GM23248 (cell line): ENCODE data around the gene NDUFAF7. TPM values are rescaled to one million over a fixed set of nuclear protein-coding genes. Genes with fewer than 3 reads are reported as not detected.

Experiments used
- DNase-seq: peaks from one replicate; pipeline ENCODE4 v3.0.0-alpha.2; 2015
- H2AFZ ChIP-seq: fragments of 200-600 bp; sonication (generic); 2 replicates; pipeline ENCODE4 v1.6.1; 2016; ENCODE audit warnings: antibody characterized with exemption
- H3F3A ChIP-seq: fragments of 200-600 bp; sonication (generic); 2 replicates; pipeline ENCODE4 v1.6.1; 2016; ENCODE audit warnings: mild to moderate bottlenecking, antibody characterized with exemption, mixed run types; ENCODE audit not compliant: insufficient read depth
- H3K27ac ChIP-seq: fragments of 200-600 bp; sonication (generic); 2 replicates; pipeline ENCODE4 v1.5.1; 2016; ENCODE audit warnings: mild to moderate bottlenecking
- H3K27me3 ChIP-seq: fragments of 200-600 bp; sonication (generic); replicated peaks from 2 replicates; pipeline ENCODE4 v1.6.1; 2016; ENCODE audit warnings: mild to moderate bottlenecking; ENCODE audit not compliant: insufficient read depth
- H3K36me3 ChIP-seq: fragments of 200-600 bp; sonication (generic); 2 replicates; pipeline ENCODE4 v1.6.1; 2016; ENCODE audit warnings: low read depth, mild to moderate bottlenecking
- H3K4me1 ChIP-seq: fragments of 200-600 bp; sonication (generic); 2 replicates; pipeline ENCODE4 v1.6.1; 2016; ENCODE audit warnings: mild to moderate bottlenecking; ENCODE audit not compliant: insufficient read depth
- H3K4me2 ChIP-seq: fragments of 200-600 bp; sonication (generic); one replicate; pipeline ENCODE4 v1.6.1; 2016; ENCODE audit warnings: mild to moderate bottlenecking; ENCODE audit not compliant: unreplicated experiment
- H3K4me3 ChIP-seq: fragments of 200-600 bp; sonication (generic); 2 replicates; pipeline ENCODE4 v1.5.1; 2016; ENCODE audit warnings: mild to moderate bottlenecking
- H3K79me2 ChIP-seq: fragments of 200-600 bp; sonication (generic); 2 replicates; pipeline ENCODE4 v1.6.1; 2016; ENCODE audit warnings: mild to moderate bottlenecking; ENCODE audit not compliant: insufficient read depth
- H3K9ac ChIP-seq: fragments of 200-600 bp; sonication (generic); 2 replicates; pipeline ENCODE4 v1.6.1; 2016; ENCODE audit warnings: mild to moderate bottlenecking
- H3K9me2 ChIP-seq: fragments of 200-600 bp; sonication (generic); 2 replicates; pipeline ENCODE4 v1.6.1; 2016; ENCODE audit warnings: mixed run types, mild to moderate bottlenecking, moderate library complexity; ENCODE audit not compliant: insufficient read depth
- H3K9me3 ChIP-seq: fragments of 200-600 bp; sonication (generic); one replicate; pipeline ENCODE4 v1.6.1; 2017; ENCODE audit warnings: low read depth
- H4K20me1 ChIP-seq: fragments of 200-600 bp; sonication (generic); 2 replicates; pipeline ENCODE4 v1.6.0; 2016; ENCODE audit not compliant: insufficient read depth
- EZH2 ChIP-seq: fragments of 200-600 bp; sonication (generic); IDR thresholded peaks from 2 replicates; pipeline ENCODE4 v1.6.1; 2018; ENCODE audit warnings: antibody characterized with exemption, mild to moderate bottlenecking; ENCODE audit not compliant: insufficient read depth, poor library complexity, severe bottlenecking
- EZH2phosphoT487 ChIP-seq: fragments of 200-600 bp; sonication (generic); IDR thresholded peaks from 2 replicates; pipeline ENCODE4 v1.6.1; 2018; ENCODE audit warnings: antibody characterized with exemption, moderate library complexity, mild to moderate bottlenecking, low read depth; ENCODE audit not compliant: insufficient read depth
- whole genome bisulfite sequencing, 2 experiments: methylation state at CpG; one replicate each; pipeline ENCODE4 v1.1.6; 2015 to 2017; ENCODE audit warnings: low lambda C conversion rate in 2 of 2, low coverage in 1 of 2; ENCODE audit errors: missing lambda C conversion rate in 2 of 2; 5-methylcytosine and 5-hydroxymethylcytosine counted together
- in situ Hi-C: fragments of 300-500 bp; cut with MboI; formaldehyde crosslinking; loops from 2 replicates; pipeline ENCODE4 v1.15.0; 2020
- polyA plus RNA-seq: library from polyadenylated mRNA; unstranded; fragments of >200 nt; fragmentation: Nextera tagmentation; extraction: Ambion mirVana; gene quantifications from 2 replicates; pipeline ENCODE4 v1.2.1, GENCODE V29; 2016
- total RNA-seq: library from RNA; depleted of rRNA; stranded (reverse); fragments of >200 nt; shearing (Covaris generic); gene quantifications from 2 replicates; pipeline ENCODE4 v1.2.3, GENCODE V29; 2014

Gene NDUFAF7
- total and polyA plus RNA-seq, 2 experiments from 2014 or later, result 14.8 to 16.4 TPM

GRCh38 chr2:37243435-37243834 lies 12.0 kb downstream of the NDUFAF7 start:
- 82% methylated on average over 4 of the region's 4 CpGs for WGBS, 2 experiments
- Histone ChIP-seq H4K20me1 (no peaks in the 10 kb centered on the region), H3F3A (peaks cover 16% of the 10 kb centered on the region; the same call in 1 of the 2 replicates), H3K27ac (no peak overlapping the region), H2AFZ (no peak overlapping the region), H3K9me2 (no peaks in the 10 kb centered on the region), H3K4me3 (no peak overlapping the region), H3K27me3 (no peaks in the 10 kb centered on the region), H3K9me3 (no peaks in the 10 kb centered on the region), H3K4me2 (no peak overlapping the region), H3K79me2 (0 out of 2 replicates have a peak, but pooled peaks cover 6% of the 10 kb centered on the region), H3K36me3 (peaks cover 83% of the 10 kb centered on the region), H3K9ac (no peak overlapping the region), H3K4me1 (no peaks in the 10 kb centered on the region)
- TF ChIP-seq EZH2, result no peak
- no peak for TF ChIP-seq EZH2phosphoT487
- DNase-seq, result no peak
- in situ Hi-C loops, result no loop called here

GRCh38 chr2:37244017-37244416 lies 12.6 kb downstream of the NDUFAF7 start:
- in situ Hi-C loops, result no loop called here

GRCh38 chr2:37244755-37245154 lies 13.3 kb downstream of the NDUFAF7 start:
- H3K79me2 ChIP-seq, result no peaks in the 10 kb centered on the region
- H3K27ac ChIP-seq, result no peak overlapping the region
- no peaks in the 10 kb centered on the region for H3K9me2 ChIP-seq
- H4K20me1 ChIP-seq, result no peaks in the 10 kb centered on the region
- peaks cover 16% of the 10 kb centered on the region; the same call in 1 of the 2 replicates for H3F3A ChIP-seq
- no peak overlapping the region for H3K9ac ChIP-seq
- no peaks in the 10 kb centered on the region for H3K9me3 ChIP-seq
- H3K4me3 ChIP-seq, result no peak overlapping the region
- DNase-seq, result no peak
- no peaks in the 10 kb centered on the region for H3K4me1 ChIP-seq
- H2AFZ ChIP-seq, result no peak overlapping the region
- peaks cover 77% of the 10 kb centered on the region for H3K36me3 ChIP-seq
- in situ Hi-C loops, result no loop called here
- WGBS, 2 experiments, result 94 to 100% methylated on average over 3 of the region's 3 CpGs
- no peaks in the 10 kb centered on the region for H3K27me3 ChIP-seq
- TF ChIP-seq EZH2 (no peak), EZH2phosphoT487 (no peak)
- no peak overlapping the region for H3K4me2 ChIP-seq

More at GRCh38 chr2:37244017-37244416, 12.6 kb downstream of the NDUFAF7 start:
- Histone ChIP-seq H3K79me2 (0 out of 2 replicates have a peak, but pooled peaks cover 4% of the 10 kb centered on the region), H3K27me3 (no peaks in the 10 kb centered on the region), H3K9ac (no peak overlapping the region), H3K4me1 (no peaks in the 10 kb centered on the region), H4K20me1 (no peaks in the 10 kb centered on the region), H3F3A (peaks cover 16% of the 10 kb centered on the region; the same call in 1 of the 2 replicates), H2AFZ (no peak overlapping the region), H3K36me3 (peaks cover 81% of the 10 kb centered on the region), H3K9me3 (no peaks in the 10 kb centered on the region), H3K27ac (no peak overlapping the region), H3K9me2 (no peaks in the 10 kb centered on the region), H3K4me2 (no peak overlapping the region), H3K4me3 (no peak overlapping the region)
- DNase-seq, result no peak
- TF ChIP-seq EZH2phosphoT487 (no peak), EZH2 (no peak)
- whole genome bisulfite sequencing, 2 experiments, result 74 to 80% methylated on average over 4 of the region's 4 CpGs

- no peak overlapping the region for H3K4me2 ChIP-seq
- H4K20me1 ChIP-seq, result no peaks in the 10 kb centered on the region
- H3K4me3 ChIP-seq, result no peak overlapping the region
- H3K9me2 ChIP-seq, result no peaks in the 10 kb centered on the region
- no peaks in the 10 kb centered on the region for H3K4me1 ChIP-seq
- in situ Hi-C loops, result no loop called here
- no peaks in the 10 kb centered on the region for H3K27me3 ChIP-seq
- H3K36me3 ChIP-seq, result peaks cover 81% of the 10 kb centered on the region
- no peaks in the 10 kb centered on the region for H3K9me3 ChIP-seq
- no peaks in the 10 kb centered on the region for H3K79me2 ChIP-seq
- no peak for TF ChIP-seq EZH2phosphoT487
- no peak for TF ChIP-seq EZH2
- H3F3A ChIP-seq, result peaks cover 16% of the 10 kb centered on the region; the same call in 1 of the 2 replicates
- DNase-seq, result no peak
- no peak overlapping the region for H2AFZ ChIP-seq
- no peak overlapping the region for H3K27ac ChIP-seq
- H3K9ac ChIP-seq, result no peak overlapping the region
These were observed 14.7 kb downstream of the NDUFAF7 start for GRCh38 chr2:37246205-37246604.
